ENCODE results near the gene MPC2.
A peak's percentile ranks its signal among the peaks of the same experiment; 100 is the strongest.

MPC2 gene

GRCh38 chr1:167936930-167937708 is at the start of gene MPC2:
Gene MPC2 (minus strand): TSS chr1:167937072. CDS start chr1:167935841, 1,231 bp downstream.
- DNase-seq (ENCODE audit: low read depth in 2 of 2) = peak; percentile 37 to 48

- DNase-seq (ENCODE audit: low read depth in 2 of 2) = no peak
Measured at GRCh38 chr1:167984886-167985489, 48.1 kb upstream of the MPC2 start.

GRCh38 chr1:167983797-167984420 is 47.0 kb upstream of the MPC2 start:
- no peak for DNase-seq (ENCODE audit: low read depth in 2 of 2)

GRCh38 chr1:167981933-167982332 is 45.1 kb upstream of the MPC2 start:
- no peak for DNase-seq (ENCODE audit: low read depth in 2 of 2)

- no peak for DNase-seq (ENCODE audit: low read depth in 2 of 2)
Measured at GRCh38 chr1:167977245-167977644, 40.4 kb upstream of the MPC2 start.

GRCh38 chr1:167974698-167975097 is 37.8 kb upstream of the MPC2 start:
- DNase-seq (ENCODE audit: low read depth in 2 of 2) = no peak

- DNase-seq (ENCODE audit: low read depth in 2 of 2) = no peak
Measured at GRCh38 chr1:167973832-167974231, 37.0 kb upstream of the MPC2 start.

- no peak for DNase-seq (ENCODE audit: low read depth in 2 of 2)
Measured at GRCh38 chr1:167968569-167968968, 31.7 kb upstream of the MPC2 start.

- no peak for DNase-seq (ENCODE audit: low read depth in 2 of 2)
Measured at GRCh38 chr1:167966050-167966449, 29.2 kb upstream of the MPC2 start.

GRCh38 chr1:167964646-167965045 is 27.8 kb upstream of the MPC2 start:
- no peak for DNase-seq (ENCODE audit: low read depth in 2 of 2)

GRCh38 chr1:167957710-167958109 is 20.8 kb upstream of the MPC2 start:
- DNase-seq (ENCODE audit: low read depth in 2 of 2) = no peak

GRCh38 chr1:167955915-167956314 is 19.0 kb upstream of the MPC2 start:
- no peak for DNase-seq (ENCODE audit: low read depth in 2 of 2)

GRCh38 chr1:167950569-167950968 is 13.7 kb upstream of the MPC2 start:
- DNase-seq (ENCODE audit: low read depth in 2 of 2) = no peak

GRCh38 chr1:167949785-167950184 is 12.9 kb upstream of the MPC2 start:
- no peak for DNase-seq (ENCODE audit: low read depth in 2 of 2)

GRCh38 chr1:167947733-167948132 is 10.9 kb upstream of the MPC2 start:
- DNase-seq (ENCODE audit: low read depth in 2 of 2) = no peak

GRCh38 chr1:167943541-167943940 is 6.7 kb upstream of the MPC2 start:
- DNase-seq (ENCODE audit: low read depth in 2 of 2) = no peak

GRCh38 chr1:167940264-167940663 is 3.4 kb upstream of the MPC2 start:
- DNase-seq (ENCODE audit: low read depth in 2 of 2) = no peak

GRCh38 chr1:167938080-167938636 is 1.3 kb upstream of the MPC2 start:
- no peak for DNase-seq (ENCODE audit: low read depth in 2 of 2)

- DNase-seq (ENCODE audit: low read depth in 2 of 2) = no peak
Measured at GRCh38 chr1:167937709-167938010, 788 bp upstream of the MPC2 start.

GRCh38 chr1:167936068-167936929 is 573 bp downstream of the MPC2 start, which contains the start of gene DCAF6:
Gene DCAF6 (plus strand): TSS chr1:167936683. CDS start chr1:167936912, 229 bp downstream.
- peak; percentile 87 to 91 for DNase-seq (ENCODE audit: low read depth in 2 of 2)

GRCh38 chr1:167935216-167936067 is 1.4 kb downstream of the MPC2 start:
- DNase-seq (ENCODE audit: low read depth in 2 of 2) = peak; percentile 1 to 8

Data from activated CD4-positive, alpha-beta T cell treated with anti-CD3 and anti-CD28 coated beads for 24 hours (primary cell).